IPS-15b (cell line): ENCODE measurements around the gene ACSL6.

Experiments
- H3K27me3 ChIP-seq: one replicate; pipeline ENCODE4 v1.6.1; 2013; ENCODE audit warnings: low read length; ENCODE audit not compliant: control insufficient read depth, insufficient read depth
- H3K36me3 ChIP-seq: one replicate; pipeline ENCODE4 v1.6.1; 2013; ENCODE audit warnings: low read length; ENCODE audit not compliant: control insufficient read depth, insufficient read depth
- H3K4me1 ChIP-seq: one replicate; pipeline ENCODE4 v1.6.1; 2013; ENCODE audit warnings: mild to moderate bottlenecking, low read length; ENCODE audit not compliant: control insufficient read depth, insufficient read depth
- H3K4me3 ChIP-seq: one replicate; pipeline ENCODE4 v1.5.1; 2013; ENCODE audit warnings: low read depth, low read length
- H3K9ac ChIP-seq: one replicate; pipeline ENCODE4 v1.6.1; 2013; ENCODE audit warnings: low read depth, mild to moderate bottlenecking, low read length
- H3K9me3 ChIP-seq: one replicate; pipeline ENCODE4 v1.6.1; 2013; ENCODE audit warnings: mild to moderate bottlenecking, low read length; ENCODE audit not compliant: control insufficient read depth, insufficient read depth

The ACSL6 gene

GRCh38 chr5:131959906-131960305, 51.6 kb downstream of the ACSL6 start:
- H3K4me3 ChIP-seq, result no peak overlapping the region
- no peak overlapping the region for H3K9ac ChIP-seq
- H3K36me3 ChIP-seq, result no peaks in the 10 kb centered on the region
- H3K27me3 ChIP-seq, result no peaks in the 10 kb centered on the region
- no peaks in the 10 kb centered on the region for H3K9me3 ChIP-seq
- no peaks in the 10 kb centered on the region for H3K4me1 ChIP-seq

- H3K4me3 ChIP-seq, result no peak overlapping the region
- H3K36me3 ChIP-seq, result no peaks in the 10 kb centered on the region
- H3K9ac ChIP-seq, result no peak overlapping the region
- H3K27me3 ChIP-seq, result no peaks in the 10 kb centered on the region
- H3K4me1 ChIP-seq, result no peaks in the 10 kb centered on the region
- H3K9me3 ChIP-seq, result no peaks in the 10 kb centered on the region
Observed at GRCh38 chr5:131959136-131959535, 52.3 kb downstream of the ACSL6 start.

- H3K9me3 ChIP-seq, result no peaks in the 10 kb centered on the region
- H3K36me3 ChIP-seq, result no peaks in the 10 kb centered on the region
- no peak overlapping the region for H3K9ac ChIP-seq
- H3K4me1 ChIP-seq, result no peaks in the 10 kb centered on the region
- no peaks in the 10 kb centered on the region for H3K27me3 ChIP-seq
- no peak overlapping the region for H3K4me3 ChIP-seq
Observed at GRCh38 chr5:131957721-131958441, 53.6 kb downstream of the ACSL6 start.

- no peaks in the 10 kb centered on the region for H3K9me3 ChIP-seq
- H3K9ac ChIP-seq, result no peak overlapping the region
- no peaks in the 10 kb centered on the region for H3K27me3 ChIP-seq
- H3K4me1 ChIP-seq, result no peaks in the 10 kb centered on the region
- H3K4me3 ChIP-seq, result no peak overlapping the region
- no peaks in the 10 kb centered on the region for H3K36me3 ChIP-seq
Observed at GRCh38 chr5:131953969-131954368, 57.5 kb downstream of the ACSL6 start.

GRCh38 chr5:131952301-131952857, 59.1 kb downstream of the ACSL6 start:
- Histone ChIP-seq H3K27me3 (no peaks in the 10 kb centered on the region), H3K9me3 (no peaks in the 10 kb centered on the region), H3K4me1 (no peaks in the 10 kb centered on the region), H3K9ac (no peak overlapping the region), H3K4me3 (no peak overlapping the region), H3K36me3 (no peaks in the 10 kb centered on the region)

- H3K36me3 ChIP-seq, result no peaks in the 10 kb centered on the region
- no peaks in the 10 kb centered on the region for H3K4me1 ChIP-seq
- no peak overlapping the region for H3K9ac ChIP-seq
- H3K4me3 ChIP-seq, result no peak overlapping the region
- H3K27me3 ChIP-seq, result no peaks in the 10 kb centered on the region
- H3K9me3 ChIP-seq, result no peaks in the 10 kb centered on the region
Observed at GRCh38 chr5:131950706-131951105, 60.8 kb downstream of the ACSL6 start.

GRCh38 chr5:131947445-131947844, 64.0 kb downstream of the ACSL6 start:
- Histone ChIP-seq H3K4me3 (no peak overlapping the region), H3K9ac (no peak overlapping the region), H3K4me1 (no peaks in the 10 kb centered on the region), H3K36me3 (no peaks in the 10 kb centered on the region), H3K27me3 (no peaks in the 10 kb centered on the region), H3K9me3 (no peaks in the 10 kb centered on the region)

DNA sequence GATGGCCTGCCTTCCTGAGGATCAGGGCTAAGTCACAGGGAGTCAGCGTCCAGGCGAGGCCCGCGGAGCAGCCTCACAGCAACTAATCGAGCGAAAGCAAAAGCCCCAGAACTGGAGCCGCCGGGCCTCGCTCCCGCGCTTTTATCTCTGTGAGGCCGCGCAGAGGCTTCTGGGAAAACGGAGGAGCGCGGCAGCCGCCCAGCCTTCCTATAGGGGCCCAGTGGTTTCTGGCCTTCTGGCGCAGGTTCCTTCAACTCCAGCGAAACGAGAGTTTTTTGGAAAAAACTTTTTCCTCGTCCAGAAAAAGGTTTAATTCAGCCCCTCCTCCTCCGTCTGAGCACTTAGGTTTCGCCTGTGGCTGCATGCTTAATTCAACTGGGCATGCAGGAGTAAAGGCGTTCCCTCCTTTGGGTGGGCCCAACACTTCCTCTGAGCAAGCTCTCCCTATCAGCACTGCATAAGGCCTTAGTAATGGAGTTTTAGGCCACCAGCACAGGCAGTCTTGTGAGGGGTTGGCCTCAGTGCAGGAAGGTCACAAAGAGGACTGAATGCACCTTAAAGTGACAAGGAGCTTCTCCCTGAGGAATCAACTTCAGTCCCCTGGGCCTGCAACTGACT, 65.8 kb downstream of the ACSL6 start, which contains the start of gene MEIKIN:
MEIKIN (minus strand) TSS at position 113 of the 618 bp plus-strand sequence. CDS start 158 bp downstream, outside the sequence.
- Histone ChIP-seq H3K4me1 (no peaks in the 10 kb centered on the region), H3K4me3 (no peak within 1 kb of the TSS), H3K9me3 (no peaks in the 10 kb centered on the region), H3K36me3 (no peaks in the 10 kb centered on the region), H3K9ac (no peak within 1 kb of the TSS), H3K27me3 (no peaks in the 10 kb centered on the region)

DNA sequence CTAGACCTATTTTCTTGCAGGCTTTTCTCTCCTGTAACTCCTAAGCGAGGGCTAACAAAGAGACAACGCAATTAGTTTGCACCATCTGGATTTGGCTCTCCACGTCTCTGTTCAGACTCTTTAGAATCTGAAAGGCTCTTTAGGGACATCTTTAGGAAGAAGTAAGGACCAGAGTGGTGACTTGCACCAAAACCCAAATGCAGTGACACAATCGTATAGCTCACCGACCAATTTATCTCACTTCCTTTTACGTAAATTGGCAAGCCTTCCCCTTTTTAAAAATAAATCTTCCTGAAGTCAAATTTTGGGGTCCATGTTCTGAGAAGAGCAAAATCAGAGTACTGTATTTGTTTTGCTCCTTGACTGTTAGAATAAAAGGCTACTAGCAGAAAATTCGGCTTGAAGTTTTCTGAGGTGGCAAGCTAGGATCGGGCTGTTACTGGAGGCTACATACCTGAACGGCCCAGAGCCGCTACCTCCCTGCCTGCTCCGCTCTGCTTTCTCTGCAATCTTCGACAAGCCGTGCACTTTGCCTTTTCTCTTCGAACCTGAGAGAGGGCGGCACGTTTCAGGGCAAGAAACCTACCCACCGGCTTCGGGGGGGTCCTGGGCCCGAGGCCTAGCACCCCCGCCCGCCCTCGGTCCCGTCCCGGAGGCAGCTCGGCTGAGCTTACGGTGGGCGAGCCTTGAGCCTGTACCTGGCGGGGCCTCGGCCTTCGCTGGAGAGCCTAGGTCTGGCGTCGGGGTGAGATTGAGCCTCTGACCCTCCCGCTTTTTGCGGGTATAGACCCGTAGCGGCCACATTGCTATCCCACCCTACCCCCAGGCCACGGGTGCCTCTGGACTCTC, 66.5 kb downstream of the ACSL6 start:
- H3K4me1 ChIP-seq, result no peaks in the 10 kb centered on the region
- no peaks in the 10 kb centered on the region for H3K36me3 ChIP-seq
- H3K9ac ChIP-seq, result no peak overlapping the region
- no peaks in the 10 kb centered on the region for H3K27me3 ChIP-seq
- no peak overlapping the region for H3K4me3 ChIP-seq
- H3K9me3 ChIP-seq, result no peaks in the 10 kb centered on the region

DNA sequence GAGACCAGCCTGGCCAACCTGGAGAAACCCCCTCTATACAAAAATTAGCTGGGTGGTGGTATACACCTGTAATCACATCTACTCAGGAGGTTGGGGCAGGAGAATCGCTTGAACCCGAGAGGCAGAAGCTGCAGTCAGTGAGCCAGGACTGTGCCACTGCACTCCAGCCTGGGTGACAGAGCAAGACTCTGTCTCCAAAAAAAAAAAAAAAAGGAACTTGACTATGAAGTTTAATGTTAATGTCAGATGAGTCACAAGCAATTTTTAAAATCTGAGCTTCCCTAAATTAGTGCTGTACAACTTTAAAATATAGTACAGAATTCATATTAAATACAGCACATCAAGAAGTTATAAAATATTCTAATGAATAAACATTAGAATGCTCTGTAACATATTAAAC, 67.5 kb downstream of the ACSL6 start:
- H3K4me1 ChIP-seq, result no peaks in the 10 kb centered on the region
- no peaks in the 10 kb centered on the region for H3K9me3 ChIP-seq
- H3K27me3 ChIP-seq, result no peaks in the 10 kb centered on the region
- no peaks in the 10 kb centered on the region for H3K36me3 ChIP-seq
- no peak overlapping the region for H3K9ac ChIP-seq
- no peak overlapping the region for H3K4me3 ChIP-seq

GRCh38 chr5:131942016-131942415, 69.4 kb downstream of the ACSL6 start:
- no peak overlapping the region for H3K4me3 ChIP-seq
- H3K9me3 ChIP-seq, result no peaks in the 10 kb centered on the region
- H3K4me1 ChIP-seq, result no peaks in the 10 kb centered on the region
- no peak overlapping the region for H3K9ac ChIP-seq
- no peaks in the 10 kb centered on the region for H3K27me3 ChIP-seq
- H3K36me3 ChIP-seq, result no peaks in the 10 kb centered on the region
